OCI-LY3 (cell line): ENCODE results near the gene SLCO2B1.

Experiments
- H2AFZ ChIP-seq: fragments of 200-600, 300-600 bp; shearing (Covaris generic); 2 replicates; pipeline ENCODE4 v1.6.0; 2014; ENCODE audit warnings: antibody characterized with exemption, low read depth, low read length
- H3K27ac ChIP-seq: fragments of 200-600, 300-600 bp; sonication (generic); 2 replicates; pipeline ENCODE4 v1.5.1; 2014; ENCODE audit warnings: mild to moderate bottlenecking, low read length, moderate library complexity, mixed read lengths
- H3K27me3 ChIP-seq: fragments of 200-600, 300-600 bp; sonication (generic); 2 replicates; pipeline ENCODE4 v1.6.1; 2014; ENCODE audit warnings: low read depth, low read length, mixed read lengths
- H3K36me3 ChIP-seq: fragments of 200-600, 300-600 bp; sonication (generic); replicated peaks from 2 replicates; pipeline ENCODE3; 2014; ENCODE audit warnings: low read depth, low read length, mixed read lengths
- H3K4me1 ChIP-seq: fragments of 300-600, 200-600 bp; sonication (generic); 2 replicates; pipeline ENCODE4 v1.6.1; 2014; ENCODE audit warnings: low read length, mixed read lengths
- H3K4me2 ChIP-seq: fragments of 200-600, 300-600 bp; sonication (generic); 2 replicates; pipeline ENCODE4 v1.6.1; 2014; ENCODE audit warnings: low read length, mixed read lengths
- H3K4me3 ChIP-seq: fragments of 300-600, 200-600 bp; sonication (generic); 2 replicates; pipeline ENCODE4 v1.5.1; 2014; ENCODE audit warnings: antibody characterized with exemption, mild to moderate bottlenecking, low read length, moderate library complexity
- H3K79me2 ChIP-seq: fragments of 300-600, 200-600 bp; shearing (Covaris generic); 2 replicates; pipeline ENCODE4 v1.6.1; 2014; ENCODE audit warnings: mild to moderate bottlenecking, low read length, mixed read lengths
- H3K9ac ChIP-seq: fragments of 300-600, 200-600 bp; shearing (Covaris generic); 2 replicates; pipeline ENCODE4 v1.6.0; 2014; ENCODE audit warnings: mild to moderate bottlenecking, low read length, moderate library complexity
- H3K9me3 ChIP-seq: fragments of 200-600, 300-600 bp; shearing (Covaris generic); 2 replicates; pipeline ENCODE4 v1.6.1; 2014; ENCODE audit warnings: low read length, mixed read lengths; ENCODE audit not compliant: insufficient read depth
- H4K20me1 ChIP-seq: fragments of 200-600, 300-600 bp; sonication (generic); 2 replicates; pipeline ENCODE4 v1.6.1; 2016; ENCODE audit warnings: low read length, mixed read lengths; ENCODE audit not compliant: insufficient read depth
- EZH2phosphoT487 ChIP-seq: fragments of 200-600 bp; shearing (Covaris generic); IDR thresholded peaks from 2 replicates; pipeline ENCODE4 v1.6.1; 2018; ENCODE audit warnings: antibody characterized with exemption, mixed run types, low read depth
- TF ChIP-seq, protein P1 (sequence below): fragments of 200-600, 300-600 bp; sonication (generic); IDR thresholded peaks from 2 replicates; pipeline ENCODE4 v1.5.1; 2014; ENCODE audit warnings: antibody characterized with exemption, low read length, low read depth

The SLCO2B1 gene

GRCh38 chr11:75107187-75107586 is 43.7 kb upstream of the SLCO2B1 start:
- Histone ChIP-seq H3K27me3 (no peaks in the 10 kb centered on the region), H3K4me3 (no peak overlapping the region), H3K9ac (no peak overlapping the region), H4K20me1 (no peaks in the 10 kb centered on the region), H2AFZ (no peak overlapping the region), H3K36me3 (peaks cover 63% of the 10 kb centered on the region), H3K4me2 (no peak overlapping the region), H3K27ac (no peak overlapping the region), H3K4me1 (peaks cover 14% of the 10 kb centered on the region), H3K9me3 (peaks cover 29% of the 10 kb centered on the region), H3K79me2 (peaks cover 26% of the 10 kb centered on the region)
- TF ChIP-seq EZH2phosphoT487: no peak
- TF ChIP-seq, protein P1, sequence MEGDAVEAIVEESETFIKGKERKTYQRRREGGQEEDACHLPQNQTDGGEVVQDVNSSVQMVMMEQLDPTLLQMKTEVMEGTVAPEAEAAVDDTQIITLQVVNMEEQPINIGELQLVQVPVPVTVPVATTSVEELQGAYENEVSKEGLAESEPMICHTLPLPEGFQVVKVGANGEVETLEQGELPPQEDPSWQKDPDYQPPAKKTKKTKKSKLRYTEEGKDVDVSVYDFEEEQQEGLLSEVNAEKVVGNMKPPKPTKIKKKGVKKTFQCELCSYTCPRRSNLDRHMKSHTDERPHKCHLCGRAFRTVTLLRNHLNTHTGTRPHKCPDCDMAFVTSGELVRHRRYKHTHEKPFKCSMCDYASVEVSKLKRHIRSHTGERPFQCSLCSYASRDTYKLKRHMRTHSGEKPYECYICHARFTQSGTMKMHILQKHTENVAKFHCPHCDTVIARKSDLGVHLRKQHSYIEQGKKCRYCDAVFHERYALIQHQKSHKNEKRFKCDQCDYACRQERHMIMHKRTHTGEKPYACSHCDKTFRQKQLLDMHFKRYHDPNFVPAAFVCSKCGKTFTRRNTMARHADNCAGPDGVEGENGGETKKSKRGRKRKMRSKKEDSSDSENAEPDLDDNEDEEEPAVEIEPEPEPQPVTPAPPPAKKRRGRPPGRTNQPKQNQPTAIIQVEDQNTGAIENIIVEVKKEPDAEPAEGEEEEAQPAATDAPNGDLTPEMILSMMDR: no peak

- peaks cover 61% of the 10 kb centered on the region for H3K36me3 ChIP-seq
- no peak overlapping the region for H2AFZ ChIP-seq
- no peak for TF ChIP-seq EZH2phosphoT487
- H3K79me2 ChIP-seq: peaks cover 3% of the 10 kb centered on the region; the same call in 1 of the 2 replicates
- no peaks in the 10 kb centered on the region for H3K4me1 ChIP-seq
- no peak overlapping the region for H3K4me3 ChIP-seq
- H3K9me3 ChIP-seq: peaks cover 40% of the 10 kb centered on the region
- H4K20me1 ChIP-seq: no peaks in the 10 kb centered on the region
- no peaks in the 10 kb centered on the region for H3K27me3 ChIP-seq
- no peak overlapping the region for H3K27ac ChIP-seq
- H3K4me2 ChIP-seq: no peak overlapping the region
- H3K9ac ChIP-seq: no peak overlapping the region
These were observed 38.7 kb upstream of the SLCO2B1 start for GRCh38 chr11:75112200-75112599.

DNA sequence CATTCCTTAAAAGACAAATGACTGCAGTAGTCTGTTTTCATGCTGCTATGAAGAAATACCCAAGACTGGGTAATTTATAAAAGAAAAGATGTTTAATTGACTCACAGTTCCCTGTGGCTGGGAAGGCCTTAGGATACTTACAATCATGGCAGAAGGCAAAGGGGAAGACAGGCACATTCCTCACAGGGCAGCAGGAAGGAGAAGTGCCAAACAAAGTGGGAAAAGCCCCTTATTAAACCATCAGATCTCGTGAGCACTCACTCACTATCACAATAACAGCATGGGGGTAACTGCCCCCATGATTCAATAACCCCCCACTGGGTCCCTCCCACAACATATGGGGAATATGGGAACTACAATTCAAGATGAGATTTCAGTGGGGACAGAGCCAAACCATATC is 37.9 kb upstream of the SLCO2B1 start:
- H3K4me1 ChIP-seq: no peaks in the 10 kb centered on the region
- H3K36me3 ChIP-seq: peaks cover 66% of the 10 kb centered on the region
- no peaks in the 10 kb centered on the region for H4K20me1 ChIP-seq
- H3K27me3 ChIP-seq: no peaks in the 10 kb centered on the region
- no peak overlapping the region for H3K9ac ChIP-seq
- no peak overlapping the region for H2AFZ ChIP-seq
- H3K79me2 ChIP-seq: peaks cover 3% of the 10 kb centered on the region; the same call in 1 of the 2 replicates
- H3K4me3 ChIP-seq: no peak overlapping the region
- TF ChIP-seq EZH2phosphoT487: no peak
- TF ChIP-seq, protein P1: no peak
- no peak overlapping the region for H3K4me2 ChIP-seq
- H3K9me3 ChIP-seq: peaks cover 45% of the 10 kb centered on the region
- H3K27ac ChIP-seq: no peak overlapping the region

DNA sequence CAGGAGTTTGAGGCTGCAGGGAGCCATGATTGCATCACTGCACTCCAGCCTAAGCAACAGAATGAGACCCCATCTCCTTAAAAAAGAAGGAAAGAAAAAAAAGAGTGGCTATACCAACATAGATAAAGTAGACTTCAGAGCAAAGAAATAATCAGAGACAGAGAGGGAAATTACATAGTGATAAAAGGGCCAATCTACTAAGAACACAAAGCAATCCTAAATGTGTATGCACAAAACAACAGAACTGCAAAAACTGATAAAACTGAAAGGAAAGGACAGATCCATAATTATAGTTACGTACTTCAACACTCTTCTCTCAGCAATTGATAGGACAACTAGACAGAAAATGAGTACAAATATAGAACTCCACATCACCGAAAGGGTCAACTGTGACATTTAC is 36.4 kb upstream of the SLCO2B1 start:
- no peaks in the 10 kb centered on the region for H3K4me1 ChIP-seq
- no peaks in the 10 kb centered on the region for H3K27me3 ChIP-seq
- peaks cover 53% of the 10 kb centered on the region for H3K9me3 ChIP-seq
- H3K4me2 ChIP-seq: no peak overlapping the region
- no peak overlapping the region for H3K27ac ChIP-seq
- peaks cover 64% of the 10 kb centered on the region for H3K36me3 ChIP-seq
- H3K4me3 ChIP-seq: no peak overlapping the region
- TF ChIP-seq EZH2phosphoT487: no peak
- TF ChIP-seq, protein P1: no peak
- no peak overlapping the region for H3K9ac ChIP-seq
- H4K20me1 ChIP-seq: no peaks in the 10 kb centered on the region
- H2AFZ ChIP-seq: no peak overlapping the region
- H3K79me2 ChIP-seq: no peaks in the 10 kb centered on the region
